ENCODE measurements around the gene CIC.
A peak's percentile ranks its signal among the peaks of the same experiment; 100 is the strongest.
"Not testable (repeated sequence)": the region's sequence is repeated elsewhere in the genome, so short reads cannot be mapped to it uniquely, and the experiment has no call there.

Gene CIC

DNA sequence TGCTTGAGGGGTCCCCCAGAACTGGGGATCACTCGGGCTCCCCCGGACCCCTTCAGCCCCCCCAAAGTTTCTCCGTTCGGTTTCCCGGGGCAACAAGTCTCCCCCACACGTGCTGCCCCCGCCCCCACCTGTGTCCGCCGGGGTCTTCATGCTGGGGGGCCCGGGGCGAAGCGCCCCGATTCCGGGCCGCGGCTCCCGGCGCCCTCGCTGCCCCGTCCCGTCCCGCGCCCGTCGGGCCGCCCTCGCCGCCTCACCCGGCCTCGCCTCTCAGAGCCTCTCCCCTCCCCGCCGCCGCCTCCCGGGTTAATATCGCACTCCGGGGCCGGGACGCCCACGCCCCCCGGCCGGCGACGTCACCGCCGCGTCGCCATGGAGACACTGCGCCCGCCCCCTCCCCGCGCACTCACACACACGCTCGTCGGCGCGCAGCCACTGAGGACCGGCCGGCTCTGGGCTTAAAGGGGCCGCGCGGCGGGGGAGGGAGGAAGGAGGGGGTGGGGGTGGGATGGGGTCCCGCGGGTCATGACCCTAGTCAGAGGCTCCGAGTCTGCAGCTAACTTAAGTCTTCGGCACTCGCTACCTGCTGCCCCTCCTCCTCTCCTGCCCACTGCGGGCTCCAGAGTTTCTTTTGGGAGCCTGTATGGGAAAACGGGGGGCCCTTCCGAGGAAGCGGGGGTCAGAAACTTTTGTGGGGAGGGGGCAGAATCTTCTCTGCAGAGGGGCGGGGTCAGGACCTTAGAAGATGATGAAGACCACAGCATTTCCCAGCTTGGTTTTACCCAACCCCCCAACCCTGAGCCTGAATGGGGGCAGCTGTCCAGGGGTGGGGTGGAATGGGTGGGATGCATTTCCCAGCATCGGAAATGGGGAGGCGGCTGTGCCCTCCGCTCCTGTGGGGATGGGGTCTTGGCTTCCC is 13.9 kb upstream of the CIC start, which contains the start of gene ERF:
TSS of gene ERF (minus strand) at position 279 of the 916 bp plus-strand sequence. CDS start at position 150, 129 bp downstream.
- H3K9me3 ChIP-seq (ENCODE audit: control insufficient read depth in 5 of 5, low read length in 5 of 5), result no peaks in the 10 kb centered on the region
- H3K4me1 ChIP-seq (ENCODE audit: control insufficient read depth in 5 of 5, insufficient read depth in 5 of 5, low read length in 5 of 5), result peaks cover 3 to 47% (median 44%) of the 10 kb centered on the region in 5 donors

DNA sequence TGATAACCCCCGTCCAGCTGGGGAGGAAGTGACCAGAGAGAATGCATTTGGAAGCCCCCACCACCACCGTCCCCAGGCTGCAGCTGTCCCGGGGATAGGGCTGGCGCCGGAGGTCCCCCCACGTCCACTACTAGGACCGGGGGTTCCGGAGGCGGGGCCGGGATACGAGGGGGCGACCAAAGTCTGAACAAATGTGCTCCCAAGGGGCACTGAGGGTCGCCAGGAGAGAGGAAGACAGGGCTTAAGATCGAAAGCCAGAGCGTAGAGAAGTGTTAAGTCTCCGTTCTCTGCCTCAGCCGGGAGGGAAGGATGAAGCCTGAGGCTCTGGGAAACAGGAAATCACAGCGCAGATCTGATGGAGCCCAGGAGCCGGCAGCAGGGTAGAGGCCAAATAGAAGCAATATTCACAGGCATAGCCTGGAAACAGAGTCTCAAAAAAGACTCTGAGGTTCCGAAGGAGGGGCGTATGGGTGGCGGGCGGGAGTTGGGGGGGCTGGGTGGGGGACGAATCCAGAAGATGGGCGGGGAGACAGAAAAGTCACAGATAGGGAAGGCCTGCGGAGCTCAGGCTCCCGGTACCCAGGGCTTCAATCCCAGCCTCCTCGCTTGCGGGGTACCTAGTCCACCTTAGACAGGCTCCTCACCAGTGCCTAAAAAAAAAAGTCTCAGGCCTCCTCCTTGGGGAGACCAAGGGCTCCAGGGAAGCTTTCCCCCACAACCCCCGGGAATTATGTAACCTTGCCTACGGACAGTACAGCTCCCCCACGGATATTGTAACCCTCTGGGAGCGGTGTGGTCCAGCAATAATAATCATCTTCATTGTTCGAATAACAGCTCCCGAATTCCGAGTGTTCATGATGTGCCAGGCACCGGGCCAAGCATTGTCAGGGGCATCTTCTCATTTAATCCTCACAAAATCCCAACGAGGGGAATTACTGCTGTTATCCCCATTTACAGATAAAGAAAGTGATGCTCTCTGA is 13.0 kb upstream of the CIC start:
- Histone ChIP-seq H3K4me3 (ENCODE audit: low read depth in 1 of 5, low read length in 5 of 5) (peak overlapping the region; percentile 60 to 92 (median 74)), H3K9ac (ENCODE audit: low read length in 5 of 5) (peak overlapping the region in 4 of 5 donors; percentile 48 to 71 (median 66)), H3K27me3 (ENCODE audit: control insufficient read depth in 5 of 5, insufficient read depth in 4 of 5, low read length in 5 of 5) (peaks cover 0 to 3% (median 0%) of the 10 kb centered on the region in 5 donors), H3K36me3 (ENCODE audit: control insufficient read depth in 5 of 5, insufficient read depth in 5 of 5, low read length in 5 of 5) (no peaks in the 10 kb centered on the region), H3K9me3 (ENCODE audit: control insufficient read depth in 5 of 5, low read length in 5 of 5) (no peaks in the 10 kb centered on the region), H3K27ac (ENCODE audit: low read depth, low read length) (peak overlapping the region; percentile 80), H3K4me1 (ENCODE audit: control insufficient read depth in 5 of 5, insufficient read depth in 5 of 5, low read length in 5 of 5) (peaks cover 0 to 38% (median 35%) of the 10 kb centered on the region in 5 donors)

More for the DNA sequence above, 13.9 kb upstream of the CIC start, which contains the start of gene ERF:
- Histone ChIP-seq H3K27ac (ENCODE audit: low read depth, low read length) (peak within 1 kb of the TSS; percentile 84), H3K27me3 (ENCODE audit: control insufficient read depth in 5 of 5, insufficient read depth in 4 of 5, low read length in 5 of 5) (peaks cover 0 to 3% (median 0%) of the 10 kb centered on the region in 5 donors), H3K4me3 (ENCODE audit: low read depth in 1 of 5, low read length in 5 of 5) (peak within 1 kb of the TSS; percentile 74 to 92 (median 85)), H3K9ac (ENCODE audit: low read length in 5 of 5) (peak within 1 kb of the TSS in 4 of 5 donors; percentile 83 to 92 (median 90)), H3K36me3 (ENCODE audit: control insufficient read depth in 5 of 5, insufficient read depth in 5 of 5, low read length in 5 of 5) (peaks cover 0 to 3% (median under 1%) of the 10 kb centered on the region in 5 donors)

DNA sequence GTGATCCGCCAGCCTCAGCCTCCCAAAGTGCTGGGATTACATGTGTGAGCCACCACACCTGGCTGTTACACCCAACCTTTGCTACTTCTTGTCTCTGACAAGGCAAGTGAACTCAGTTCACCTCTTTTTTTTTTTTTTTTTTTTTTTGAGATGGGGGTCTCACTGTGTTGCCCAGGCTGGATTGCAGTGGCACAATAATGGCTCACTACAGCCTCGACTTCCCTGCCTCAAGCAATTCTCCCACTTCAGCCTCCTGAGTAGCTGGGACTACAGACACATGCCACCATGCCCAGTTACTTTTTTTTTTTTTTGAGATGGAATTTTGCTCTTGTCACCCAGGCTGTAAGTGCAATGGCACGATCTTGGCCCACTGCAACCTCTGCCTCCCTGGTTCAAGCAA is 11.2 kb upstream of the CIC start:
- H3K27me3 ChIP-seq (ENCODE audit: control insufficient read depth in 5 of 5, insufficient read depth in 4 of 5, low read length in 5 of 5); H3K9me3 ChIP-seq (ENCODE audit: control insufficient read depth in 5 of 5, low read length in 5 of 5); H3K36me3 ChIP-seq (ENCODE audit: control insufficient read depth in 5 of 5, insufficient read depth in 5 of 5, low read length in 5 of 5); H3K9ac ChIP-seq (ENCODE audit: low read length in 5 of 5); H3K27ac ChIP-seq (ENCODE audit: low read depth, low read length); H3K4me3 ChIP-seq (ENCODE audit: low read depth in 1 of 5, low read length in 5 of 5): not testable (repeated sequence)
- peaks cover 0 to 21% (median 18%) of the 10 kb centered on the region in 5 donors for H3K4me1 ChIP-seq (ENCODE audit: control insufficient read depth in 5 of 5, insufficient read depth in 5 of 5, low read length in 5 of 5)

DNA sequence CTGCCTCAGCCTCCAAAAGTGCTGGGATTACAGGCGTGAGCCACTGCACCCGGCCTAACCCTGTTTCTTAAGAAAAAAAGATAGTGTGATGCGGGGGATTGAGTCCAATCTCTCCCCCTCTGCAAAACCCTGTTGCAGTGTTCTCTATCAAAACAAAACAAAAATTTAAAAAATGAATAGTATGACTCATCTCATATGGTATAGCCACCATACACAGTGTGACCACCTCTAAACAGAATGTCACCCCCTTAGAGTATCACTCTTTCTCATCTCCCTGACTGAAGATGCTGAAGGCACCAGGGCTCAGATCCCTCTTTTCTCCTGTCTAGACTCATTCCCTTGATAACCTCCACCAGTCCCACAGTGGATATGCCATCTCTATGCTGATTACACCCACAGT is 7.3 kb upstream of the CIC start:
- Histone ChIP-seq H3K36me3 (ENCODE audit: control insufficient read depth in 5 of 5, insufficient read depth in 5 of 5, low read length in 5 of 5) (no peaks in the 10 kb centered on the region), H3K27me3 (ENCODE audit: control insufficient read depth in 5 of 5, insufficient read depth in 4 of 5, low read length in 5 of 5) (no peaks in the 10 kb centered on the region), H3K9me3 (ENCODE audit: control insufficient read depth in 5 of 5, low read length in 5 of 5) (no peaks in the 10 kb centered on the region), H3K9ac (ENCODE audit: low read length in 5 of 5) (no peak overlapping the region), H3K27ac (ENCODE audit: low read depth, low read length) (no peak overlapping the region), H3K4me1 (ENCODE audit: control insufficient read depth in 5 of 5, insufficient read depth in 5 of 5, low read length in 5 of 5) (peaks cover 0 to 2% (median 0%) of the 10 kb centered on the region in 5 donors), H3K4me3 (ENCODE audit: low read depth in 1 of 5, low read length in 5 of 5) (no peak overlapping the region)

DNA sequence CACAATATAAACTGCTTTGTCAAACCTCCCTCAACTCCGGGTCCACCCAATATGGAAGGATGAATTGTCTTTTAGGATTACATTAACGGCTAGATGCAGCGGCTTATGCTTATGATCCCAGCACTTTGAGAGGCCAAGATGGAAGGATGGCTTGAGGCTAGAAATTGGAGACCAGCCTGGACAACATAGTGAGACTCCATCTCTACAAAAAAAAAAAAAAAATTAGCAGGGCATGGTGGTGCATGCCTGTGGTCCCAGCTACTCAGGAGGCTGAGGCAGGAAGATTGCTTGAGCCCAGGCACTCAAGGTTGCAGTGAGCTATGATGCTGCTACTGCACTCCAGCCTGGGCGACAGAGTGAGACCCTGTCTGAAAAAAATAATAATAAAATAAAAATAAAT is 2.9 kb upstream of the CIC start:
- H3K4me3 ChIP-seq (ENCODE audit: low read depth in 1 of 5, low read length in 5 of 5); H3K36me3 ChIP-seq (ENCODE audit: control insufficient read depth in 5 of 5, insufficient read depth in 5 of 5, low read length in 5 of 5); H3K9me3 ChIP-seq (ENCODE audit: control insufficient read depth in 5 of 5, low read length in 5 of 5); H3K27me3 ChIP-seq (ENCODE audit: control insufficient read depth in 5 of 5, insufficient read depth in 4 of 5, low read length in 5 of 5); H3K27ac ChIP-seq (ENCODE audit: low read depth, low read length); H3K9ac ChIP-seq (ENCODE audit: low read length in 5 of 5): not testable (repeated sequence)
- H3K4me1 ChIP-seq (ENCODE audit: control insufficient read depth in 5 of 5, insufficient read depth in 5 of 5, low read length in 5 of 5), result peaks cover 10 to 25% (median 24%) of the 10 kb centered on the region in 5 donors

DNA sequence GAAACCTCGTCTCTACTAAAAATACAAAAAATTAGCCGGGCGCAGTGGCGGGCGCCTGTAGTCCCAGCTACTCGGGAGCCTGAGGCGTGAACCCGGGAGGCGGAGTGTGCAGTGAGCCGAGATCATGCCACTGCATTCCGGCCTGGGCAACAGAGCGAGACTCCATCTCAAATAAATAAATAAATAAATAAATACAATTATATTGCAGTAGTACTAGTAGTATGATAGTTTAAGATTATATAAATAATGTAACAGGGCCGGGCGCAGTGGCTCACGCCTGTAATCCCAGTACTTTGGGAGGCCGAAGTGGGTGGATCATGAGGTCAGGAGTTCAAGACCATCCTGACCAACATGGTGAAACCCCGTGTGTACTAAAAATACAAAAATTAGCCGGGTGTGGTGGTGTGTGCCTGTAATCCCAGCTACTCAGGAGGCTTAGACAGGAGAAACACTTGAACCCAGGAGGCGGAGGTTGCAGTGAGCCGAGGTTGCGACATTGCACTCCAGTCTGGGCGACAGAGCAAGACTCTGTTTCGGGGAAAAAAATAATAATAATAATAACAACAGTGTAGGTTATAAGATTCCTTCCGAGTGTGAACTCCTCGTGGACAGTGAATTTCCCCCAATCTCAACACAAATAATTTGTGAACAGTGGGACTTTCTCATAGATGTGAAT is 2.0 kb upstream of the CIC start:
- Histone ChIP-seq H3K27ac (ENCODE audit: low read depth, low read length) (peak overlapping the region; percentile 98), H3K4me1 (ENCODE audit: control insufficient read depth in 5 of 5, insufficient read depth in 5 of 5, low read length in 5 of 5) (peaks cover 12 to 32% (median 28%) of the 10 kb centered on the region in 5 donors), H3K4me3 (ENCODE audit: low read depth in 1 of 5, low read length in 5 of 5) (peak overlapping the region in 1 of 5 donors; percentile 85)
- H3K36me3 ChIP-seq (ENCODE audit: control insufficient read depth in 5 of 5, insufficient read depth in 5 of 5, low read length in 5 of 5); H3K27me3 ChIP-seq (ENCODE audit: control insufficient read depth in 5 of 5, insufficient read depth in 4 of 5, low read length in 5 of 5); H3K9me3 ChIP-seq (ENCODE audit: control insufficient read depth in 5 of 5, low read length in 5 of 5); H3K9ac ChIP-seq (ENCODE audit: low read length in 5 of 5): not testable (repeated sequence)

DNA sequence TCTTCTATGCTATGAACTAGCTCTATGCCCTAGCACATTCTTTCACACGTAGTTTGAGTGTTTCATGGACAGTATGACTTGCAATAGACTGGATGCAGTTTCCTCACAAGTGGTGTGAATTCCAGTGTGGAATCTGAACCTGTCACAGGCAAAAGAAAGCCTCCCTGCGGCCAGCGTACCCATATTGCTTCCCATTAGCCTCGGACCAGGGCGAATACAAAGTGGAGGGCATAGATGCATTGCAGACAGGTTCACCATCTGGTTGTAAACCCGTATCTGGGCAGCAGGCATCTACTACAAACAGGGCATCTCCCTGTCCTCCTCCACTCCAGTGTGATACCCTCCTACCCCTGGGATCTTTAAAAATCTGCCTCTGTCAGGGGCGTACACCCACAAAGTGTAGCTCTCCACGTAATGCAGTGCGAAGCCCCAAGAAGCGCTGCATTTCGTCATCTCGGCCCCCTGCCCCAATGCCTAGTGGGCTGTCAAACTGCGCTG is 1.4 kb upstream of the CIC start:
- Histone ChIP-seq H3K27me3 (ENCODE audit: control insufficient read depth in 5 of 5, insufficient read depth in 4 of 5, low read length in 5 of 5) (peaks cover 0 to 5% (median 0%) of the 10 kb centered on the region in 5 donors), H3K9me3 (ENCODE audit: control insufficient read depth in 5 of 5, low read length in 5 of 5) (no peaks in the 10 kb centered on the region), H3K36me3 (ENCODE audit: control insufficient read depth in 5 of 5, insufficient read depth in 5 of 5, low read length in 5 of 5) (peaks cover 0 to 14% (median 10%) of the 10 kb centered on the region in 5 donors), H3K27ac (ENCODE audit: low read depth, low read length) (peak overlapping the region; percentile 98), H3K9ac (ENCODE audit: low read length in 5 of 5) (peak overlapping the region in 4 of 5 donors; percentile 65 to 86 (median 81)), H3K4me3 (ENCODE audit: low read depth in 1 of 5, low read length in 5 of 5) (peak overlapping the region; percentile 76 to 94 (median 85)), H3K4me1 (ENCODE audit: control insufficient read depth in 5 of 5, insufficient read depth in 5 of 5, low read length in 5 of 5) (peaks cover 12 to 32% (median 28%) of the 10 kb centered on the region in 5 donors)

DNA sequence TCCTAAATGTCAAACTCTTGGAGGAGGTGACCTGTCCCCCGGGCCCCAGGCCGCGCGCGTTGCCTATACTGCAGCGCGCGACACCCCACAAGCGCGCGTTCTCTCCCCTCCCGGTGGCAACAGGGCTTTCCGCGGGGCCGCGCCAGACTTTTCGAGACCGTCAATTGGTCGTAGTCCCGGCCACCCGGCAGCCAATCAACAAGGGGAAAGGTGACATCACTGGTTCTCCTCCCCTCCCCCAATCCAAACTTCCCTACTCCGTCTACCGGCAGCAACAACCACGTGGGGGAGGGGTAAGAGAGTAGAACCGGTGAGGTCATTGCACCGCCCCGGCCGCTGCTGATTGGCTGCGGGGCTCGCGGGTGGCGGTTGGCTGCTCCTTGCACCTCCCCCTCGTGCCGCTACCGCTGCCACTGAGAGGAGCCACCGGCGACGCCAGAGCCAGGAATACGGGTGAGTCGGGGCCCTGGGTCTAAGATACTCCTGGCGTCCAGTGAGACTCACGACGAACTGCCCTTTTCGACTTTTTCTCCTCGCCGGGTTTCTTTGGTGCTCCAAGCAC is 829 bp upstream of the CIC start:
- Histone ChIP-seq H3K4me1 (ENCODE audit: control insufficient read depth in 5 of 5, insufficient read depth in 5 of 5, low read length in 5 of 5) (peaks cover 12 to 32% (median 28%) of the 10 kb centered on the region in 5 donors), H3K4me3 (ENCODE audit: low read depth in 1 of 5, low read length in 5 of 5) (peak overlapping the region; percentile 76 to 94 (median 85)), H3K9me3 (ENCODE audit: control insufficient read depth in 5 of 5, low read length in 5 of 5) (no peaks in the 10 kb centered on the region), H3K27ac (ENCODE audit: low read depth, low read length) (peak overlapping the region; percentile 98), H3K27me3 (ENCODE audit: control insufficient read depth in 5 of 5, insufficient read depth in 4 of 5, low read length in 5 of 5) (peaks cover 0 to 5% (median 0%) of the 10 kb centered on the region in 5 donors), H3K9ac (ENCODE audit: low read length in 5 of 5) (peak overlapping the region; percentile 87 to 98 (median 96)), H3K36me3 (ENCODE audit: control insufficient read depth in 5 of 5, insufficient read depth in 5 of 5, low read length in 5 of 5) (peaks cover 0 to 19% (median 15%) of the 10 kb centered on the region in 5 donors)

Measured in subcutaneous abdominal adipose tissue (tissue), 5 donors.